ENCODE data around the gene ATP10B. TPM values are rescaled to one million over a fixed set of nuclear protein-coding genes. Genes with fewer than 3 reads are reported as not detected.

Gene ATP10B
- total RNA-seq, 1 experiment from 2014 or later, result not detected

GRCh38 chr5:160749026-160749425 is 103.0 kb downstream of the ATP10B start:
- CTCF ChIA-PET, result no interaction called here
- POLR2A ChIA-PET, result no interaction called here
- no peak for TF ChIP-seq TCF7L2 (IDR thresholded peaks at IDR 0.05; ENCODE audit: low read depth, low read length)
- no peak for TF ChIP-seq SIN3A (IDR thresholded peaks at IDR 0.05; ENCODE audit: borderline replicate concordance, insufficient read depth, low read depth, low read length)
- TF ChIP-seq, protein P1, sequence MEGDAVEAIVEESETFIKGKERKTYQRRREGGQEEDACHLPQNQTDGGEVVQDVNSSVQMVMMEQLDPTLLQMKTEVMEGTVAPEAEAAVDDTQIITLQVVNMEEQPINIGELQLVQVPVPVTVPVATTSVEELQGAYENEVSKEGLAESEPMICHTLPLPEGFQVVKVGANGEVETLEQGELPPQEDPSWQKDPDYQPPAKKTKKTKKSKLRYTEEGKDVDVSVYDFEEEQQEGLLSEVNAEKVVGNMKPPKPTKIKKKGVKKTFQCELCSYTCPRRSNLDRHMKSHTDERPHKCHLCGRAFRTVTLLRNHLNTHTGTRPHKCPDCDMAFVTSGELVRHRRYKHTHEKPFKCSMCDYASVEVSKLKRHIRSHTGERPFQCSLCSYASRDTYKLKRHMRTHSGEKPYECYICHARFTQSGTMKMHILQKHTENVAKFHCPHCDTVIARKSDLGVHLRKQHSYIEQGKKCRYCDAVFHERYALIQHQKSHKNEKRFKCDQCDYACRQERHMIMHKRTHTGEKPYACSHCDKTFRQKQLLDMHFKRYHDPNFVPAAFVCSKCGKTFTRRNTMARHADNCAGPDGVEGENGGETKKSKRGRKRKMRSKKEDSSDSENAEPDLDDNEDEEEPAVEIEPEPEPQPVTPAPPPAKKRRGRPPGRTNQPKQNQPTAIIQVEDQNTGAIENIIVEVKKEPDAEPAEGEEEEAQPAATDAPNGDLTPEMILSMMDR (IDR thresholded peaks at IDR 0.05), result no peak
- ATAC-seq (no peak), DNase-seq (ENCODE audit: low read depth, low spot score) (no peak)
- no TSS peak for BruUV-seq (replicated peaks)
- no peaks in the 10 kb centered on the region for H3K4me1 ChIP-seq (ENCODE audit: control insufficient read depth, insufficient read depth, low read length)
- in situ Hi-C loops (cut with HindIII; ENCODE audit: low pct_unique_long_range_greater_than_20kb, low sequenced_read_pairs) (no loop called here), intact Hi-C loops (cut with micrococcal nuclease; ENCODE audit: unreplicated experiment) (no loop called here)
- no peaks in the 10 kb centered on the region for H3K9me3 ChIP-seq (ENCODE audit: control insufficient read depth, insufficient read depth, low read depth, low read length)
- no peaks in the 10 kb centered on the region for H3K36me3 ChIP-seq (ENCODE audit: control insufficient read depth, insufficient read depth, low read length)
- H3K27ac ChIP-seq (ENCODE audit: low read length), result no peak overlapping the region
- no peak overlapping the region for H3K4me3 ChIP-seq (ENCODE audit: low read depth in 2 of 2, low read length in 2 of 2)
- no peaks in the 10 kb centered on the region for H3K27me3 ChIP-seq (ENCODE audit: control insufficient read depth, insufficient read depth, low read length)

GRCh38 chr5:160747987-160748386 is 104.0 kb downstream of the ATP10B start:
- intact Hi-C loops (cut with micrococcal nuclease; ENCODE audit: unreplicated experiment), result no loop called here
- TF ChIP-seq POLR2AphosphoS5 (IDR thresholded peaks at IDR 0.05; ENCODE audit: low read depth, low read length) (no peak), TCF7L2 (IDR thresholded peaks at IDR 0.05; ENCODE audit: low read depth, low read length) (no peak), SIN3A (IDR thresholded peaks at IDR 0.05; ENCODE audit: borderline replicate concordance, insufficient read depth, low read depth, low read length) (no peak), REST (IDR thresholded peaks at IDR 0.05; ENCODE audit: insufficient read depth in 1 of 2, low read depth in 2 of 2, low read length in 1 of 2) (no peak)
- TF ChIP-seq, protein P1 (IDR thresholded peaks at IDR 0.05), result no peak
- no peak for ATAC-seq

More at GRCh38 chr5:160747987-160748386, 104.0 kb downstream of the ATP10B start:
- Histone ChIP-seq H3K4me3 (ENCODE audit: low read depth in 2 of 2, low read length in 2 of 2) (no peak overlapping the region), H3K36me3 (ENCODE audit: control insufficient read depth, insufficient read depth, low read length) (no peaks in the 10 kb centered on the region), H3K27me3 (ENCODE audit: control insufficient read depth, insufficient read depth, low read length) (no peaks in the 10 kb centered on the region), H3K27ac (ENCODE audit: low read length) (no peak overlapping the region), H3K9me3 (ENCODE audit: control insufficient read depth, insufficient read depth, low read depth, low read length) (no peaks in the 10 kb centered on the region), H3K4me1 (ENCODE audit: control insufficient read depth, insufficient read depth, low read length) (no peaks in the 10 kb centered on the region)
- POLR2A ChIA-PET, result no interaction called here
- BruUV-seq (replicated peaks), result no TSS peak
- CTCF ChIA-PET, result no interaction called here
- no peak for DNase-seq (ENCODE audit: low read depth, low spot score)
- in situ Hi-C loops (cut with HindIII; ENCODE audit: low pct_unique_long_range_greater_than_20kb, low sequenced_read_pairs), result no loop called here
